NOMO-1 treated with dmso at 0.1 percent for 144 hours (cell line): Measurements from ENCODE around the gene POLE.

Experiments used
- DNase-seq: peaks from one replicate; lab custom pipeline; 2025; ENCODE audit not compliant: unreplicated experiment; lab: John Stamatoyannopoulos, UW

Gene POLE

DNA sequence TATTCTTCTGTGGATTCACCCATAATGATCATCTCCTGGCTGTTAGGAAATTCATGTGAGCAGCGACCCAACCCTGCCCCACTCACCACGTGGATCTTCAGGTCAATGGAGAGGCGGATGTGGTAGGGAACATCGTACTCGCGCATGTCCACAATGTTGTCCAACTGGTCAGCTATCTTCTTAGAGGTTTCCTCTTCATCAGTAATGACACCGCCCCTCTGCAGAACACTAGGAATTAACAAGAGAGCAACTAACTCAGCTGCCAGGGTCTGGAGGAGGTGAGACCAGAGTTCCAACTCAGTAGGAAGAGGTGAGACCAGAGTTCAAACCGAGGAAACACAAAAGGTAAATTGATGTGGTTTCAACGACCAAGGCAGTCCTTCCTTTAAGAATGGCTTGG is 9.7 kb downstream of the POLE start:
- no peak for DNase-seq

DNA sequence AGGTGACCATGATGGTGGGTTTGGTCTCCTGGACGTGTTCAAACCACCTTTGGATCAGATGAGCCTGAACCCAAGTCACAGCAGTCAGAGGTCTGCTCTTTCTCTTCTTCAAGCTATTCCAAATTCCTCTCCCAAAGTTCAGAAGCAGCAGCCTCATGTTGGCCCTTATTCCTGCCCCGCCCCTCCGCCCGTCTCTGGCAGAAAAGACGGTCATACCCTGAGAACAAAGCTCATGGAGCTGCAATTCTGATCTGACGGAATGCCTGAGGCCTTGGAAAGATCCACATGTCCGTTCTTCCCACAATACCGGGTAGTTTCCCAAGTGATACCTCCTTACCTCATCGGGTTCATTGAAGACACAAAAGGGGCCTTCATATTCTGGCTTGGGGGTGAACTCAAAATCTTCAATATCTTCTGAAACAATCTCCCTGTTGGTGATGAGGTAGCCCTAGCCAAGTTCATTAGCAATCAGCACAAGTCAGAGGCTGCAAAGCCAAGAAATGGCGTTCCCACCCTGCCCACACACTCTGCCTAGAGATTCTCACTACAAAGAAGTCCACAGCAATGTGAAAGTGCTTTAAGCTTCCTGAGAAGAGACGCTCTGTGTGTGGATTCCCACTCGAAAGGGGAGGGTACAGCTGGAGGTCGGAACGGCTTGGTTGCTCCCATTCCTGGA is 11.2 kb downstream of the POLE start:
- DNase-seq = no peak

DNA sequence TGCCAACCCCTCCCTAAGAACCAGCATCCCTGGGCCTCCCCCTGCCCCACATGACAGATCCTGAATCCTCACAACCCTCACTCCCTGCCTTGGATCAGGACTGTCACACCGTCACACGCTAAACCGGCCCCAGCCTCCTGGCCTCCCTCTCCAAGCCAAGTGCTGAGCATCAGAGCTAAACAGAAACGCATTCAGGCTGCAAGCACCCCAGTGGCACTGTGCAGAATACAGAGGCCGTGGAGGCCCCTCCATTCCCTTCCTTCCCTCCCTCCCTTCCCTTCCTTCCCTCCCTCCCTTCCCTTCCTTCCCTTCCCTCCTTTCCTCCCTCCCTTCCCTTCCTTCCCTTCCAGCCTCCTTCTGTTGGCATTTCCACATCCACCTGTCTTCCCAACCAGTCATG is 12.6 kb downstream of the POLE start:
- no peak for DNase-seq

DNA sequence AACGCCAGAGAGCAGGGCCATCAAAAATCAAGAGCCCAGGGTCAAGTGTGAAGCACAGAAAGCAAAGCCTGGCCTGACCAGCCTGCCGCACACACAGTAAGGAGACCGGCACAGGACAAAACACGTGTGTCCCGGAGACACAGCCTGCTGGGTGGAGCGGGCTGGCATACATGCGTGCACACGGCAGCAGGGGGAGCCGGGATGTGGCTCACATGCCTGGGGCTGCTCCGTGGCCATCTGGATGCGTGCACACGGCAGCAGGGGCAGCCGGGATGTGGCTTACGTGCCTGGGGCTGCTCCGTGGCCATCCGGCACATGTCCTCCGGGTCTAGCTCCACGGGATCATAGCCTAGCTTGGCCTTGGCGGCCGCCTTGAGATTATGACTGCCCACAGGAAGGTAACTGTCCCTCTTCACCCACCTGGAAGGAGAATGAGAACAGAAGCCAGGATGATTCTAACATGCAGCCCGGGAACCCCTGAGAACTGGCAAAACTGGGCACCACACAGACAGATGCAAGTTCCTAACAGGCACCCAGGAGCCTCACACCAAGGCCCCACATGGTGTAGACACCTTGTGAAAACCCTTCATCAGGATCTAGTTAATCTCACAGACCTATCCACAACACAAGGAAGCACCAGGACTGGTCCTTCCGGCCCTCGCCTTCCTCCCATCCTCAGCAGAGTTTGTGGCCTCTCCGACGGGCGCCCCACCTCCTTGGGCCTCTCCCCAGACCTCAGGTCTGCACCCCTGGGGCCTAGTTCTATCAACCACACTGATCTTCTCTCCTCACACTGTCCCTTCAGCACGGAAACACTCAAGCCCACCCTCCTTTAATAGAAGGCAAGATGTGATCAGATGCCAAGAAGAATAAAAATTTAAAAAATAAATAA is 13.6 kb downstream of the POLE start:
- DNase-seq = no peak

DNA sequence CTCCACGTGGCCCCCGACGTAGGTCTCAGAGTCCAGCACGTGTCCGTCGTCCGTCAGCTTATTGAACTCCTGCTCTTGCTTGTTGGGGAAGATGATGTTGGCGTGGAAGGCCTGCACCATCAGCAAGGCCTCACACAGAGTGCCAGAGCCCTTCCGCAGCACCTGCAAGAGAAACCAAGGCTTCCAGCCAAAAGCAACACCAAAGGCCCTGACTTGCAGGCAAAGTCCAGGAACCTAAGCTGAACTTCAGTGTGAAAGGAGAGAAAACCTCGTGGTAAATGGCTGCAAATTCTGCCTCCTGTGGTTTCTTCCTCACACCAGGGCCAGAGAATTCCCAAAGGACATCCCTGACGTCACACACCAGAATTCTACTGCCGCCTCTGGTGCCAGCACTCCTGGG is 14.5 kb downstream of the POLE start:
- DNase-seq = no peak

DNA sequence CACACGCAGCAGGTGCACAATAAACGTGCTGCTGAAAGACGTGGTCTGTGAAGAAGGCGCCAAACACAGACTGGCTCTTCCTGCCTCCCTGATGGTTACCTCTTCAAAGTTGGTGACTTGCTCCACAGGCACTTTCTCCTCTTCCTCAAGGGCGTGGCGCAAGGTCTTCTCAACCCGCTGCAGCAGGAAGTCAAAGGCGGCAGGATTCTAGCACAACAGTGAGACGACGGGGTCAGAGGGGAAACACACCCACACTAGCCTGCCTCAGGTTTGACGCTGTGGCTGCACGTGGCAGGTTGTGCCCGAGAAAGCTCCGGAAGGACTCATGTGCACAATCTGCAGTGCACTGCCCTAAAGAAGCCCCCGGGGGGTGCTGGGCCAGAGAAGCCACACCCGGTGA is 15.0 kb downstream of the POLE start:
- DNase-seq = no peak

DNA sequence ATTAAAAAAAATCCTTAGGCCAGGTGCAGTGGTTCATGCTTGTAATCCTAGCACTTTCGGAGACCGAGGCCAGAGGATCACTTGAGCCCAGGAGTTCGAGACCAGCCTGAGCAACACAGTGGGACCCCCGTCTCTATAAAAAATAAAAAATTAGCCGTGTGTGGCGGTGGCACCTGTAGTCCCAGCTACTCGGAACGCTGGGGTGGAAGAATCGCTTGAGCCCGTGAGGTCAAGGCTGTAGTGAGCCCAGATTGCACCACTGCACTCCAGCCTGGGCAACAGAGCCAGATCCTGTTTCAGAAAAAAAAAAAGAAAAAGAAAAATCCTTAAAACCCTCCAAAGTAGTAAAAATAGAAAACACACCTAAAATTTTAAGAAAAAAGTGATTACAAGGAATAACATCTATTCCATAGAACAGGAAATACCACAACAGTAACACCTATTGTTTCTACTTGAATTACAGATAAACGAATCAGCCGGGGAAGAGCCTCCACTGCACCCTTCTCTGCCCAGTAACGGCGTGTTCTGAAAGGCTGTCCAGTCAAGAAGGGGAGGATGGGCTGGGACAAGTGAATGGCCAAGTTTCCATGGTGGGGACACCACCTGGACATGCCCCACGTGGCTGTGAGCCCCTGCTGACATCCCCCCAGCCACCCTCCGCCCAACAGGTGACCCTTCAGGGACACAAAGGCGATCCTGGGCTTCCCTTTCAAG is 17.8 kb downstream of the POLE start:
- DNase-seq = no peak

DNA sequence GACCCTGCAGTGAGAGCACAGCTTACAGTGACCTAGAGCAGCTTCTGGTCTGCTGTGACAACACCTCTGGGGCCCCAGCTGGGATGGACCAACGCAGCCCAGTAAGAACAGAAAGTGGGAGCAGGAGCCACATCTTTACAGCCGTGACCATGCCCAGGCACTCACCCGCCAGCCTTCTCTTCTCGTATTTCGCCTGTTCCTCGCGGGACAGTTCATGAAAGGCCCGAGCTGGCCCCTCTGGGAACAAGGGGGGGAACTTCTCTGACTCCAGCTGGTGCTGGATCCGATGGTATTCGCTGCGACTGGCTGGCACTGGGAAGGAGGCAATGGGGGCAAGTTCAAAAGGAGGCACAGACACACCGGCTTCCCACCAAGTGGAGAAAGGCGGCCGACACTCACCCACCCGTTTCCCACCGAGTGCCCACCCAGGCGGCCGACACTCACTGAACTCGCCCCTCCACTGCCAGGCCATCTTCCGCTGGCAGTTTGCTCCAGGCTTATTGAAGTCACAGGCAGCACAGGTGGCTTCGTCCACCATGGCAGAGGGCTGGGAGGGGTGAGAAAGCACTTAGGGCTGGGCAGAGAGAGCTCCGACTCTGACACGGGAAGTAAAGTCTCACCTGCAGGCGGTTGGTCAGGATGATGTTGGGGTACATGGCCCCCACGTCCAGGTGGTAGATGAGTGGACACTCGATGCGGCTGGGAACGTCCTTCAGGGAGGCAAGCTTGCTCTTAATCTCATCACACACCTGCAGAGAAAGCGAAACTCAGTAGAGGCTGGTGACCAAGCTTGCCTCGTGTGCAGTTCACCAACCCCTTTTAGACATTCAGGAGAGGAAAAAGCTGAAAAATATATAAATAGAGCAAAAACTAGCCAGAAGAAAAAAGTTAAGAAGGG is 18.7 kb downstream of the POLE start:
- DNase-seq = no peak

DNA sequence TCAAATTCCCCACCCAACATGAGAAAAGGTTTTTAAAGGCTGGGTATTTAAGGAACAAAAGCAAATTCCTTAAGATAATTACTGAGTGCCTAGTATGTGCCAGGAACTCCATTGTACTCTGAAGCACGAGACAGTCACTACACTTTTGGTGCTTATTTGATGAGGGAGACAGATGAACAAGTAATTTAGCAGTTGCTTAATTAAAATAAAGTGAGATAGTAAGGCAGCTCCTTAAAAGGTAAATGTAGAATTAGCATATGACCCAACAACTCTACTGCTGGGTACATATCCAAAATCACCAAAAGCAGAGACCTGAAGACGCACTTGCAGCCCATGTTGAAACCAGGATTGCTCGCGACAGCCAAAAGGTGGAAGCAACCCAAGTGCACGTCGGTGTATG is 21.3 kb downstream of the POLE start:
- DNase-seq = no peak

DNA sequence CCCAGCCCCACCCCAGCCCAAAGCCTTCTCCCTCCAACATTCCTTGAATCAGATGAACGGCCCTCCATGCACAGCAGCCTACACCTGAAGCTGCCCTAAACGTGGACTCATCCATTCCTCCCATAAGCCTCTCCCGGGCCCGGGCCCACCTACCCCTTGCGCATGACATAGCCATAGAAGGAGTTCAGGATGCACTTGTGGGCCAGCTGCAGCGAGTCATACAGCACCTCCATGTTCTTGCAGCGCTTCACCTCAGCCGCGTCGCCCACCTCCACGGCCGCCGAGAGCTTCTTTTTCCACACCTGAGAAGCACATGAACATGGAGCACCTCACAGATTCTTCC is 22.0 kb downstream of the POLE start:
- no peak for DNase-seq

DNA sequence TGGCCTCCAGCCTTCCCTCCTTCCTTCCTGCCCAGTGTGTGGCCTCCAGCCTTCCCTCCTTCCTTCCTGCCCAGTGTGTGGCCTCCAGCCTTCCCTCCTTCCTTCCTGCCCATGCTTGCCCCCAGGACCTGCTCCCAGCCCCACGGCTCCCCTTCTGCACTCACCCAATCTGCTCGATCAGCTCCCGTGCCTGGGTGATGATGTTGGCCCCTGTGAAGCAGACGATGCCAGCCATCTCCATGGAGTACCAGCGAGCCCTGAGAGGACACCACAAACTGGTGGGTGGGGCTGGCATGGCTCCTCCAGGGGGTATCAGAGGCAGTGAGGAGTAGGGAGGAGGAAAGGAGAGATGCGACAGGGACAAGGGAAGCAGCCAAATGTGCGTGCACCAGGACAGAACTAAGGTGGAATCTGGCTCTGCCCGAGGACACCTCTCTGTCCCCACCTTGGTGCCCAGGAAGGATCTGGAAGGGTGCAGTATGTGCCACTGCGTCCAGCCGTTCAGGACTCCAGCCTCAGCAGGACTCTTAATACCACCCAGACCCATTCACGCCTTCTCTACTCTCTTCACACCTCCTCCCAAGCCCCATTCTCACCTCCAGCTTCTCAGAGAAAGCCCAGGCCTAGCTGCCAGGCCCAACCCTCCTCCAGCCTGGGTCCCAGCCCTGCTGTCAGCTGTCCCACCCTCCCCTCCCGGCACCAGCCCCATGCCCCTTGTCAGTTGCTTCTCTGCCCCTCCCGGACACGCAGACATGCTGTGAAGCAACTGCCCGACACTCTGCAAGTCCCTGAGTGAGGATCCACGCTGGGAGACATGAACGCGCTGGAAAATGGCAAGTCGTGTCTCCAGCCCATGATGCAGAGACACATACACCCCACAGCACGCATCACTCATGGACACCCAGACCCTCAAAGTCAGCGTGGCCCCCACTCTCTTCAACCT is 22.7 kb downstream of the POLE start:
- DNase-seq = no peak

DNA sequence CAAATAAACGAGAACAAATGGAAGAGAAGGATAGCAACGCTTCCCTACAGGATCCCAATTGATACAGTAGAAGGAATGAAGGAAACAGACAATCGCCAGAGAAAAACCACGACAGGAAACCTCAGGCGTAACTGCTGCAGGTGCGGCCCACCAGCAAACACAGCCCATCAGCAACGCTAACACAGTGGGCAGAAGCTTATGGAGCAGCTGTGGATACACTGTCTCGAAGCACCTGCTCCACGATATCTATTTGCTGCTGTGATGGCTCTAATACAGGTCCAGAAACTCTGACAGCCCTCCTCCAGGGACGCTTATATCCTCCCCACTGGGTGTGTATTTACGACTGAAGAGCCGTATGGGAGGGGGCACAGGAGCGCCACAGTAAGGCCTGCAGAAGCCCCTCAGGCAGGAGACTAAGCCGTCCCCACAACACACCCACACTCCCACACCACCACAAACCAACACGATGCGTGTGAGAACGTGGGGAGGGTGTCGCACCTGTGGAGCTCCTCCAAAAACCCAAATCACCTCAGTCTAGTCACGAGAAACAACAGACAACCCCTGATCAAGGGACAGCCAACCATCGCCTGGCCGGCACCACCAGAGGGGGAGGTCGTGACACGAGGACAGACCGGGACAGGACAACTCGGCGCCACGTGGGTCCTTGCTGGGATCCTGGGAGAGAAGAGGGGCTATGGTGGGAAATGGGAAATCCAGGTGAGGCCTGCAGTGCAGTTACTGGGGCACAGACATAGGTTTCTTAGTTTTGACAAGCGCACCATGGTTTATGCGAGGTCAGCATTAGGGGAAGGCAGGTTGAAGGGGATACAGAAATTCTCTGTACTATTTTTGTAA is 24.0 kb downstream of the POLE start:
- no peak for DNase-seq

DNA sequence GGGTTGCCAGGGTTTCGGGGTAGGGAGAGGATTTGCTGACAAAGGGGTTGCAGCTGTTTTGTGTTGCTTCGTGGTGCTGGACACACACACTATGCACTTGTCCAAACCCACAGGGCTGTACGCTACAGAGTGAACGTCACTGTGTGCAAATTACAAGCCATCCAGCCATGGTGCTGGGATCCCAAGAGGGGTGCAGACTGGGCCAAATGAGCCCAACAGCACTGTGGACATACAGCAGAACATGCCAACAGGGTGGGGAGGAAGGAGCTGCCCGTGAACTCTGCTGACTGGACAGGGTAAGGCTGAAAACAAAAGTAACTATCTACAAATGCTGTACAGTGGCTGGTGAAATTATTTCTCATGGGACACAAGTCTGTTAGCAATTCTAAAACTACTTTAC is 25.2 kb downstream of the POLE start:
- no peak for DNase-seq

DNA sequence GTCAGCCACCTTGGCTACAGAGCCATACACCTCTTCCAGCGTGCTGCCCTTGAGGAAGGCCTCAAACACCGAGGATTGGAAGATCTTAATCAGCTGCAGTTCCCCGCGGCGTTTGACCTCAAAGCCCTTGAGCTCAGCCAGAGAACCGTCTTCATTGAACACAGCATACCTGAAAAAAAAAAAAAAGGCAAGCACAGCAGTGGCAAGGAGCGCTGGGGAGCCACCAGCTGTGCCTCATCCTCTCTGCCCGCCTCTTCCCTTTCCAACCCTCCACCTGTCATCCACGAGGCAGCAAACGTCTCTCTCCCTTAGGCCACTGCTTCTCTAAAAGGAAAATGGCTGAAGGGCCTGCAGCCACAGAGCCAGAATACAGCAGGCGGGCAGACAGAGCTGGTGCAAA is 26.1 kb downstream of the POLE start:
- DNase-seq = no peak

DNA sequence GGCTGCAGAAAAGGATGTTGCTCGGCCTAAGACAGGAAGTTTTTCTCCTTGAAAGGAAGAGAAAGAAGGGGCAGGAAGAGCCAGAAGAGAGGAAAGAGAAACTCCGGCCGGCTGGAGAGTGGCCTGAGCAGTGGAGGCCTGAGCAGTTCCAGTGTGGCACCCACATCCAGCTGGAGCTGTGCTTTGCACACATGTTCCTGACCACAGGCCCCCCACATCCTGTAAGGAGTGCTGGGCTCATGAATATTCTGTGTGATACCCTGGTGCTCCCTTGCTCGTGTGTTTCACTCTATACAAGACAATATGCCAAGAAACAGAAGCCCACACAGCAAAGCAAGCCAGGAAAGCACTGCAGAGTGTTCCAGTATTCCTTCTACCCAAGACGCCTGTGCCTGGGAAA is 27.1 kb downstream of the POLE start:
- no peak for DNase-seq

DNA sequence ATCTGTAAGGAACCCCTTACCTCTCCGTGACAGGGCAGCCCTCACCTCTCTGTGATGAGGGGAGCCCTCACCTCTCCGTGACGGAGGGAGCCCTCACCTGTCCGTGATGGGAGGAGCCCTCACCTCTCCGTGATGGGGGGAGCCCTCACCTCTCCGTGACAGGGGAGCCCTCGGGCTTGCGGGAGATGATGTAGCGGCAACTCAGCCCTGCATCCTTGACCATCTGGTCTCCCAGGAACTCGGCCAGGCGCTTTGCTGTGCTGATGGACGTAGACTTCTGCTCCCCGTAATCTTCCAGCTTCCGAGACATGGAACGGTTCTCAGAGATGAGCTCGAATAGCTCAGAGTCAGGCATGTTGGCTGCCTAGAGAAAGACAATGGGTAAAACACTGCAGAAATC is 28.0 kb downstream of the POLE start:
- no peak for DNase-seq

DNA sequence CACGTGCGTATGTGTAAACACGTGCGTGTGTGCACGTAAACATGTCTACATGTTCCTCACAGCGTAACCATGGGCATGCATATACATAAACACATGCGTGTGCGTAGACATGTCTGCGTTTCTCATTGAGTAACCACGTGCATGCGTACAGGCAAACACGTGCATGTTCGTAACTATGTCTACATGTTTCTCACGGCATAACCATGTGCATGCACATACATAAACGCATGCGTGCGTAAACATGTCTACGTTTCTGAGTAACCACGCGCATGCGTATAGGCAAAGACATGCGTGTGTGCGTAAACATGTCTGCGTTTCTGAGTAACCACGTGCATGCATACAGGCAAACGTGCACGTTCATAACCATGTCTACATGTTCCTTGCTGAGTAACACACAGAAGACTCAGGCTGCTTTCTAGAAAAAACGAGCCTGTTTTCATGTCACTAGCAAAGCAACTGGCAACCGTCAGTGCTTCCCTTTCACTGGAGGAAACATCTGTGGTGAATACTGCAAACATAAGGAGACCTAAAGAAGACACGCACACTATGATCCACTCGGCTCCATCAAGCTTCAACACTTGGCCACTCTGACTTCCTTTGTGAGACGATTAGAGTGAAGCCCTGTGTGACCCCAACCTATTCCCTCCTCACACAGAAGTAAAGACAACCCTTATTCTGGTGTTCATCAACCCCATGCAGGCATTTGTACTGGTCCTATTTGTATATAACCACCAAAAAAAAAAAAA is 28.8 kb downstream of the POLE start:
- DNase-seq = no peak

DNA sequence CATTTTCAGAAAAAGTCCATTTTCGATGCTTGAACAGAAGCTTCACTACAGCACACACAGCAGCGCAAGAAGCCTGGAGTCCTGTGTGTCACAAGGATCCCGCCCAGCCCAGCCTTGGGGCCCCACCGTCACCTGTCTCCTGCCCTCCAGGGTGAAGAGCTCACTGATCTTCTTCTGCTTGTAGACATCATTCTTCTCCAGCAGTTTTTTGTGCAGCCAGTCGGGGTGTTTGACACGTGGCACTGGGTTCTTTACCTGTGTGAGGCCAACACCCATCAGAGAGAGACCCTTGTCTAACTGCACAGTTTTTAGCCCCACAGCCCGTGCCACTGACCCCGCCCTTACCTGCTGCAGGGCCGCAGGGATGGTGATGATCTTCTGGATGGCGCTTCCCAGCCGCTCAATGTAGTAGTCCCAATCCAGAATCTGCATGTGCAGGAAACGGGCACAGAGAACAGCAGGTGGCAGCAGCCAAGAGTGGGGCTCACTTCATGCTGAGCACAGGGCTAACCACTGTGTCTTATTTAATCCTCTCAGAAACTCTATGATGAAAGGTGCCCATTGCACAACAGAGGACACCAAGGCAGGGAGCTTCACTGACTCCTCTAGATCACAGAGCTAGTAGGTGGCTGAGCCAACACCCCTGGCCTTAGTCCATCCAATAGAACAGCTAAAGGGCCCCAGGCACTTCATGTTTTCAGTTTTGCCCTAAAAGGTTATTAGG is 30.0 kb downstream of the POLE start:
- DNase-seq = no peak
